ENCODE data around the gene PCP4L1.

PCP4L1 gene

GRCh38 chr1:161258439-161259344 lies at the start of gene PCP4L1:
Gene PCP4L1, plus strand, starts transcription at chr1:161258745. Its CDS starts 230 bp downstream, at chr1:161258975.
- Histone ChIP-seq H3K4me1 (ENCODE audit: control insufficient read depth in 2 of 2, insufficient read depth in 2 of 2, low read length in 2 of 2) (peaks cover 2 to 4% of the 10 kb centered on the region in 2 donors), H3K36me3 (ENCODE audit: control insufficient read depth in 2 of 2, insufficient read depth in 2 of 2, low read length in 2 of 2) (no peaks in the 10 kb centered on the region), H3K27ac (ENCODE audit: low read depth in 2 of 2, low read length in 2 of 2) (peak within 1 kb of the TSS in 1 of 2 donors; percentile 16), H3K9ac (ENCODE audit: low read depth in 1 of 2, low read length in 2 of 2) (no peak within 1 kb of the TSS), H3K27me3 (ENCODE audit: control insufficient read depth in 2 of 2, insufficient read depth in 2 of 2, low read length in 2 of 2) (peaks cover 21 to 24% of the 10 kb centered on the region in 2 donors), H3K9me3 (ENCODE audit: control insufficient read depth in 2 of 2, low read length in 2 of 2) (no peaks in the 10 kb centered on the region), H3K4me3 (ENCODE audit: low read length in 2 of 2) (peak within 1 kb of the TSS; percentile 45 to 65)

- H3K9ac ChIP-seq (ENCODE audit: low read depth in 1 of 2, low read length in 2 of 2) = no peak overlapping the region
These were observed 48.6 kb upstream of the PCP4L1 start for GRCh38 chr1:161209790-161210409.

DNA sequence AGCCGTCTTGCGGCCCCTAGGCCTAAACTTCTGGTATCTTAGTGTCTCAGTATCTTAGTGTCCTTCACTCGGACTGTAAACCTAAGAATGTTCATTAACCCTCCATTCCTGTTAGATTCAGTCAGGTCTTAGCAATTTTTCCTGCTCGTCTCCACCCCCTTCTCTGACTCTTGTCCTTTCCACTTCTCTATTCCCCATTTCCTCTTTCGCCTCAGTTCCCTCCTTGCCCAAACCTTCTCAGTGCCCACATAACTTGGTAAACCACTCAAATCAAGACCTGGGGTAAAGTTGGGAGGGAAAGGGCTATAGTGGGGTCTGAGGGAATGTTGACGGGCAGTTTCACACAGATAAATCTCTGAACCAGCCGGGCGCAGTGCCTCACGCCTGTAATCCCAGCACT lies 44.2 kb upstream of the PCP4L1 start:
- Histone ChIP-seq H3K4me3 (ENCODE audit: low read length in 2 of 2) (no peak overlapping the region), H3K9ac (ENCODE audit: low read depth in 1 of 2, low read length in 2 of 2) (no peak overlapping the region), H3K9me3 (ENCODE audit: control insufficient read depth in 2 of 2, low read length in 2 of 2) (no peaks in the 10 kb centered on the region), H3K36me3 (ENCODE audit: control insufficient read depth in 2 of 2, insufficient read depth in 2 of 2, low read length in 2 of 2) (peaks cover 38 to 51% of the 10 kb centered on the region in 2 donors), H3K27me3 (ENCODE audit: control insufficient read depth in 2 of 2, insufficient read depth in 2 of 2, low read length in 2 of 2) (no peaks in the 10 kb centered on the region), H3K27ac (ENCODE audit: low read depth in 2 of 2, low read length in 2 of 2) (peak overlapping the region in 1 of 2 donors; percentile 43), H3K4me1 (ENCODE audit: control insufficient read depth in 2 of 2, insufficient read depth in 2 of 2, low read length in 2 of 2) (peaks cover 2 to 3% of the 10 kb centered on the region in 2 donors)

More at GRCh38 chr1:161209790-161210409, 48.6 kb upstream of the PCP4L1 start:
- no peak overlapping the region for H3K4me3 ChIP-seq (ENCODE audit: low read length in 2 of 2)
- no peaks in the 10 kb centered on the region for H3K27me3 ChIP-seq (ENCODE audit: control insufficient read depth in 2 of 2, insufficient read depth in 2 of 2, low read length in 2 of 2)
- peaks cover 0 to 2% of the 10 kb centered on the region in 2 donors for H3K4me1 ChIP-seq (ENCODE audit: control insufficient read depth in 2 of 2, insufficient read depth in 2 of 2, low read length in 2 of 2)
- H3K9me3 ChIP-seq (ENCODE audit: control insufficient read depth in 2 of 2, low read length in 2 of 2) = no peaks in the 10 kb centered on the region
- peaks cover 65 to 82% of the 10 kb centered on the region in 2 donors for H3K36me3 ChIP-seq (ENCODE audit: control insufficient read depth in 2 of 2, insufficient read depth in 2 of 2, low read length in 2 of 2)
- H3K27ac ChIP-seq (ENCODE audit: low read depth in 2 of 2, low read length in 2 of 2) = no peak overlapping the region

DNA sequence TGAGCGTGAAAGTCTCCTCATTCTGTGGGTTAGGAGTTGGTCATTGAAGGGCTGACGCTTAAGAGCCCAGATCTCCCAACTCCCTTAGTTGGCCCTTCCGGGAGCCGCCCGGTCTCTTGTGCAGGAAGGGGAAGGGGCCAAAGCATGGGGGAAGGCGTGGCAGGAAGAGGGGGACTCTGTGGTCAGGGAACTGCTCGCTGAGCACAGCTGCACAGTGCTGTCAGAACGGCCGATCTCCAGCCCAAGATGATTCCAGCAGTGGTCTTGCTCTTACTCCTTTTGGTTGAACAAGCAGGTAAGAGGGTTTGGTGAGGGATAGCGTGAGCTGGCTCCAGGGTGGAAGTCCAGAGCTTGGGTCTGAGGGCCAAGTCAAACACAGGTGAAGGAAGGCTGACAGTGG lies 43.5 kb upstream of the PCP4L1 start, which contains the start of gene FCER1G:
TSS of gene FCER1G (plus strand) at position 220 of the 400 bp plus-strand sequence. CDS start at position 247, 27 bp downstream.
- Histone ChIP-seq H3K4me3 (ENCODE audit: low read length in 2 of 2) (peak within 1 kb of the TSS; percentile 18 to 46), H3K4me1 (ENCODE audit: control insufficient read depth in 2 of 2, insufficient read depth in 2 of 2, low read length in 2 of 2) (peaks cover 2 to 3% of the 10 kb centered on the region in 2 donors), H3K9me3 (ENCODE audit: control insufficient read depth in 2 of 2, low read length in 2 of 2) (no peaks in the 10 kb centered on the region), H3K27me3 (ENCODE audit: control insufficient read depth in 2 of 2, insufficient read depth in 2 of 2, low read length in 2 of 2) (no peaks in the 10 kb centered on the region), H3K36me3 (ENCODE audit: control insufficient read depth in 2 of 2, insufficient read depth in 2 of 2, low read length in 2 of 2) (peaks cover 33 to 44% of the 10 kb centered on the region in 2 donors), H3K27ac (ENCODE audit: low read depth in 2 of 2, low read length in 2 of 2) (peak within 1 kb of the TSS in 1 of 2 donors; percentile 43), H3K9ac (ENCODE audit: low read depth in 1 of 2, low read length in 2 of 2) (peak within 1 kb of the TSS; percentile 5 to 42)

DNA sequence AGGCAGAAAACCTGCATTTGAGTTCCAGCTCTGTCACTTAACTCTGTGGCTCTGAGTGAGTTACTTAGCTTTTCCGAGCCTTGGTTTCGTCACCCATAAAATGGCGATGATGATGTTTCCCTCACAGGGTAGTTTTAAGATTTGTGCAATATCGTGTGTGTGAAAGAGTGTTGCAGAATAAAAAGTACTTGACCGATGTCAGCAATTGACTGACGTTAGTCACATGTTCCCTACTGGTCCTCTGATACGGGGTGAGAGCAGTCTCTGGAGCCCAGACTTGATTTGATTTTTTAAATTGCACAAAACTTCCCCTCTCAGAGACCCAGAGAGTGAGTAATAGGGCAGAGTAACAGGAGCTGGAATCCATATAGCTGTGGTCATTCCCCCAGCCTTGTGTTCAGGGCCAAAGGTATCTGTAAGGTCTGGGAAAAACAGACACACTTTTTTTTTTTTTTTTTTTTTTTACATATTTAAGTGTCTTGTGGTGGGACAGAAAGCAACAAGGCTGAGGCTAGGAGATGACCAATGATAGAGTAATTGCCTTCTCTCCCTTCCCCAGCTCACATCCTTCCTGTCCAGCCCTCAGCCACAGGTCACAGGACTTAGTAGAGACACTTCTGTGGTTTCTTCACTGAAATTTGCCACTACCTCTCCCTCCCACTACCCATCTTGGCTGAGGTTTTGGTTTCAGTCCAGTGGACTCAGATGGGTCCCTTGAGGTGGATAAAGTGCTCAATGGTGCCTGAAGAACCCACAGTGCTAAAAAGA lies 41.4 kb upstream of the PCP4L1 start:
- Histone ChIP-seq H3K27me3 (ENCODE audit: control insufficient read depth in 2 of 2, insufficient read depth in 2 of 2, low read length in 2 of 2) (no peaks in the 10 kb centered on the region), H3K4me1 (ENCODE audit: control insufficient read depth in 2 of 2, insufficient read depth in 2 of 2, low read length in 2 of 2) (peaks cover 0 to 3% of the 10 kb centered on the region in 2 donors), H3K9ac (ENCODE audit: low read depth in 1 of 2, low read length in 2 of 2) (peak overlapping the region in 1 of 2 donors; percentile 26), H3K9me3 (ENCODE audit: control insufficient read depth in 2 of 2, low read length in 2 of 2) (no peaks in the 10 kb centered on the region), H3K4me3 (ENCODE audit: low read length in 2 of 2) (peak overlapping the region; percentile 17 to 53), H3K36me3 (ENCODE audit: control insufficient read depth in 2 of 2, insufficient read depth in 2 of 2, low read length in 2 of 2) (peaks cover 22 to 25% of the 10 kb centered on the region in 2 donors), H3K27ac (ENCODE audit: low read depth in 2 of 2, low read length in 2 of 2) (peak overlapping the region; percentile 54 to 65)

DNA sequence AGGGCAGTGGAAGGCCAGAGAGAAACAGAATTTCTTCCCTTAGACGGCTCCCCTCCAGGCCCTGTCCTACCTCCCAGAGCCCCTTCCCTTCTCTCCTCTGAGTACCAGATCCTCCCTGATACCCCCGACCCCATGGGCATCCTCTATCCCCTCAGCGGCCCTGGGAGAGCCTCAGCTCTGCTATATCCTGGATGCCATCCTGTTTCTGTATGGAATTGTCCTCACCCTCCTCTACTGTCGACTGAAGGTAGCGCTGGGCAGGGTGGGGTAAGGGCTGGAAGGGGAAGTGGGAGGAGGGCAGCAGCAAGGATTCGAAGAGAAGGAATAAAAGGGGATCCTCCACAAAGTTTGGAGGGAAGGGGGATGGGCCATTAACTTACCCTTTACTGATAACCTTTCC lies 40.7 kb upstream of the PCP4L1 start:
- H3K36me3 ChIP-seq (ENCODE audit: control insufficient read depth in 2 of 2, insufficient read depth in 2 of 2, low read length in 2 of 2) = peaks cover 17 to 19% of the 10 kb centered on the region in 2 donors
- H3K27ac ChIP-seq (ENCODE audit: low read depth in 2 of 2, low read length in 2 of 2) = no peak overlapping the region
- H3K4me3 ChIP-seq (ENCODE audit: low read length in 2 of 2) = peak overlapping the region in 1 of 2 donors; percentile 15
- H3K9me3 ChIP-seq (ENCODE audit: control insufficient read depth in 2 of 2, low read length in 2 of 2) = no peaks in the 10 kb centered on the region
- H3K4me1 ChIP-seq (ENCODE audit: control insufficient read depth in 2 of 2, insufficient read depth in 2 of 2, low read length in 2 of 2) = peaks cover 0 to 3% of the 10 kb centered on the region in 2 donors
- H3K9ac ChIP-seq (ENCODE audit: low read depth in 1 of 2, low read length in 2 of 2) = no peak overlapping the region
- H3K27me3 ChIP-seq (ENCODE audit: control insufficient read depth in 2 of 2, insufficient read depth in 2 of 2, low read length in 2 of 2) = no peaks in the 10 kb centered on the region

DNA sequence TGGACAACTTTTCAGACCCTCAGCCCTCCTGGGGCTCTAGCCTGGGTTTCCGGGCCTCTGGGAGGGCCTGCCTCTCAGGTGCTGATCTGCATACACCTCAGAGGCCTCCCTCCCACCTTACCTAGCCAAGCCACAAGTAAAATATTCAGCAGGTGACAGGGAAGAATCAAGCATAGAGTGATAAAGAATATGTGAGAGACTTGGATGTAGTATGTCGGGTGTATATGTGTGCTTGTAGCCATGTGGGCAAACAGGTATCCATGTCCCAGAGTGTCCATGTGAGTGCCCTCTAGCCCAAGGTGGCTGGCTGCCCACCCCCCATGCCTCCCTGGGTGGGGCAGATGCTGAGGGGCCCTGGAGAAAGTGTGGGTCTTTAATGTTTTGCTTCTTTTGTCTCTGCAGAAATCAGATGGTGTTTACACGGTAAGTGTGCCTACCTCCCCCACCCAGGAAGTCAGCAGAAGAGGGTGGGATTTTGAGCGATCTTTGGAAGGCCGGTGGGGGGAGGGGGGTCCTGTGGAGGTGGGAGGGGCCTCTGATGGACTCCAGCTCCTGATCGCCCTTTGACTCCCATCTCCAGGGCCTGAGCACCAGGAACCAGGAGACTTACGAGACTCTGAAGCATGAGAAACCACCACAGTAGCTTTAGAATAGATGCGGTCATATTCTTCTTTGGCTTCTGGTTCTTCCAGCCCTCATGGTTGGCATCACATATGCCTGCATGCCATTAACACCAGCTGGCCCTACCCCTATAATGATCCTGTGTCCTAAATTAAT lies 40.1 kb upstream of the PCP4L1 start:
- Histone ChIP-seq H3K9me3 (ENCODE audit: control insufficient read depth in 2 of 2, low read length in 2 of 2) (no peaks in the 10 kb centered on the region), H3K9ac (ENCODE audit: low read depth in 1 of 2, low read length in 2 of 2) (no peak overlapping the region), H3K4me3 (ENCODE audit: low read length in 2 of 2) (no peak overlapping the region), H3K27ac (ENCODE audit: low read depth in 2 of 2, low read length in 2 of 2) (no peak overlapping the region), H3K27me3 (ENCODE audit: control insufficient read depth in 2 of 2, insufficient read depth in 2 of 2, low read length in 2 of 2) (no peaks in the 10 kb centered on the region), H3K4me1 (ENCODE audit: control insufficient read depth in 2 of 2, insufficient read depth in 2 of 2, low read length in 2 of 2) (peaks cover 0 to 3% of the 10 kb centered on the region in 2 donors), H3K36me3 (ENCODE audit: control insufficient read depth in 2 of 2, insufficient read depth in 2 of 2, low read length in 2 of 2) (peaks cover 11 to 13% of the 10 kb centered on the region in 2 donors)

GRCh38 chr1:161219078-161219892 lies 39.3 kb upstream of the PCP4L1 start:
- no peak overlapping the region for H3K4me3 ChIP-seq (ENCODE audit: low read length in 2 of 2)
- H3K27me3 ChIP-seq (ENCODE audit: control insufficient read depth in 2 of 2, insufficient read depth in 2 of 2, low read length in 2 of 2) = no peaks in the 10 kb centered on the region
- H3K4me1 ChIP-seq (ENCODE audit: control insufficient read depth in 2 of 2, insufficient read depth in 2 of 2, low read length in 2 of 2) = peaks cover 0 to 3% of the 10 kb centered on the region in 2 donors

More at GRCh38 chr1:161219078-161219892, 39.3 kb upstream of the PCP4L1 start:
- H3K27ac ChIP-seq (ENCODE audit: low read depth in 2 of 2, low read length in 2 of 2) = no peak overlapping the region
- H3K9ac ChIP-seq (ENCODE audit: low read depth in 1 of 2, low read length in 2 of 2) = no peak overlapping the region
- H3K9me3 ChIP-seq (ENCODE audit: control insufficient read depth in 2 of 2, low read length in 2 of 2) = no peaks in the 10 kb centered on the region
- H3K36me3 ChIP-seq (ENCODE audit: control insufficient read depth in 2 of 2, insufficient read depth in 2 of 2, low read length in 2 of 2) = peaks cover 3 to 5% of the 10 kb centered on the region in 2 donors

Data from mucosa of rectum (tissue), 2 donors.